GM12801 (cell line): Measurements from ENCODE around the gene NLK.

Experiments used
- CTCF ChIP-seq: IDR thresholded peaks from one replicate; pipeline ENCODE4 v1.5.1; 2011; ENCODE audit warnings: control low read depth; ENCODE audit not compliant: insufficient read length; ENCODE audit errors: extremely low read depth

NLK gene

GRCh38 chr17:28105501-28105900 is 63.0 kb downstream of the NLK start:
- TF ChIP-seq CTCF, result no peak

DNA sequence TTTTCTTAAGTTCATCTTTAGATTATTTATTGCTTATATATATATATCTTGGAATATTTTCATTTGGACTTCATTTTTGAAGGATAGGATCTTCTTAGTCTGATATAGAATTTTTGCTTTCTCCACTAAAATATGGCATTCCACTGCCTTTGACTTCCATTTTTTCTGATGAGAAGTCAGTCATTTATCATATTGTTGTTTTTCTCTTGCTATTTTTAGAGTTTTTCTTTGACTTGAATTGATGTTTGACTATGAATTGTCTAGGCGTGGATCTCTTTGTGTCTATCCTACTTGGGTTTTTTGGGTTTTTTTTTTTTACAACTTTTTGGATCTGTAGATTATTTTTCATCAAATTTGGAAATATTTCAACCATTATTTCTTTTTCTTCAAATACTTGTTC is 67.7 kb downstream of the NLK start:
- TF ChIP-seq CTCF, result no peak

DNA sequence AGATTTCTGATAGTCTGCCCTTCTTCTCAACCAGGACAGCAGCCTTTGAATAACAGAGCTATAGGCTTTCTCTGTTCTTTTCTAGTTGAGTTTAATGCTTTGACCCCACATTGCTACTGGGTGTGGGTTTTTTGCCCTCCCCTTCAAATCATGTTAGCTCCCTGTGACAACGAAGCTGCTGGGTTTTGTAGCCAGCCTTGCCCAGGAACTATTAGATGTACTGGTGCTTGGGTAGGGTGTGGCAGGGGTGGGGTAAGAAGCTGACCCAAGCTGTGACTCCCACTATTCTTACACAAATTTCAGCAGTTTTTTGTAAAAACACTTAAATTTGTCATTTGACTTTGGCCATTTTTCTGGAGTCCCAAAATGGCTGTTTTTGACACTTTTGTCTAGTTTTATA is 69.7 kb downstream of the NLK start:
- TF ChIP-seq CTCF, result no peak

DNA sequence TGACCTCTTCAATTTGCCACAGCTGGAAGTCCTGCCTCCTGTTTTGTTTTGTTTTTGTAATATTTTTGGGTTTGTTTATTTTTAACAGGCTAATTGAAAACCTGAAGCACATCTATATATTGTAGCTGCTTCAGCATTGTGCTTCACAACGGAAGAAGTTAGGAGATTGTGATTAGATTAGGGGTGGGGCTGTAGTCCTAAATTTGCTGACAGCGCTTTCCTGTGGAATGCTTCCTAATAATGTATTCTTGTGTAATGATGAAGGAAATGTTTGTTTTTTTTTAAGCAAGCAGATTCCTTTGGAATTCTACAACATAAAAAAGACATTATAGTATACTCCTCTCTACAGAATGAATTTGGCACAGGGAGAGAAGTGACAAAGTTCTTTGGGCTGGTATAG is 70.1 kb downstream of the NLK start:
- no peak for TF ChIP-seq CTCF

GRCh38 chr17:28113269-28113668 is 70.8 kb downstream of the NLK start:
- no peak for TF ChIP-seq CTCF

GRCh38 chr17:28115046-28115445 is 72.6 kb downstream of the NLK start:
- TF ChIP-seq CTCF, result no peak

DNA sequence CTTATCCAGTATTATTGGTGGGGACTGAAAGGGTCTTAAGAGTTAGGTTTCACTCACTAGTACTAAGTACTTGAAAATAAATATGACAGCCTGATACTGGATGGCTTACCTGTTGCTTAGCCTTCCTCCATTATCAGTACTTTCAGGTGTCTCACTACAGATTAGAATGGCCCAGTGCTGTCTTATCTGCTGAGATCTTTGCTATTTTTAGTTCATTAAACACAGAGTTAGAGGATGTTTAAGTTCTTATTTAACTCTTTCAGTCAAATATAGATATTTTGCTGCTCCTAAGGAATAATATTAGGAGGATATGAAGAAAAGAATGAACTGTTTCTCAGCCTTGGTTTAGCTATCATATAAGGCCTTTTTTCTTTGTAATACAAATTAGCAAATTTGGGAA is 74.8 kb downstream of the NLK start:
- no peak for TF ChIP-seq CTCF

GRCh38 chr17:28118362-28118761 is 75.9 kb downstream of the NLK start:
- no peak for TF ChIP-seq CTCF
